GM19240 (cell line): ENCODE data around the gene LCE2B.
"Not testable (repeated sequence)": the region's sequence is repeated elsewhere in the genome, so short reads cannot be mapped to it uniquely, and the experiment has no call there.

Experiments used
- DNase-seq: peaks from one replicate; pipeline ENCODE4 v3.0.0; 2011; ENCODE audit warnings: low spot score; ENCODE audit not compliant: insufficient read length

The LCE2B gene, protein sequence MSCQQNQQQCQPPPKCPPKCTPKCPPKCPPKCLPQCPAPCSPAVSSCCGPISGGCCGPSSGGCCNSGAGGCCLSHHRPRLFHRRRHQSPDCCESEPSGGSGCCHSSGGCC

GRCh38 chr1:152685823-152686222 is at the start of gene LCE2B:
LCE2B (plus strand) TSS chr1:152686123; CDS start chr1:152686844, 721 bp downstream.
- DNase-seq, result not testable (repeated sequence)

DNA sequence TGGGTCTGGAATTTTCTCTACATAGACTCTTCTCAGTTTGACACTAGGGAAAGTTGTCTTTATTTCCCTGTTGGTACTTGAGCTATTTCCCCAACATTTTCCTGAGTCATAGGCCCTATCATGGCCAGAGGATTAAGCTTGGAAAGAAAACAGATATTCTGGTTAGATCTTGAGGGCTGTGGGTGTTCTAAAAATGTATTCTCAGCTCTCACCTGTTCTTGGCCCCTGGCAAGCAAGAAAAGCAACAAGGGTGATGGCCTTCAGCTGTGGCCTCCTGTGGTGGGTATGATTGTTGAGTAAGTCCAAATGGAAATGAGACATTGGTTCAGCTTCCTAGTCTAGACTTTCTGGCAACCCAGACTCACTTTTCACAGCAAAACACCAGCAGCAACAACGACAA is 45.6 kb upstream of the LCE2B start:
- DNase-seq, result no peak

DNA sequence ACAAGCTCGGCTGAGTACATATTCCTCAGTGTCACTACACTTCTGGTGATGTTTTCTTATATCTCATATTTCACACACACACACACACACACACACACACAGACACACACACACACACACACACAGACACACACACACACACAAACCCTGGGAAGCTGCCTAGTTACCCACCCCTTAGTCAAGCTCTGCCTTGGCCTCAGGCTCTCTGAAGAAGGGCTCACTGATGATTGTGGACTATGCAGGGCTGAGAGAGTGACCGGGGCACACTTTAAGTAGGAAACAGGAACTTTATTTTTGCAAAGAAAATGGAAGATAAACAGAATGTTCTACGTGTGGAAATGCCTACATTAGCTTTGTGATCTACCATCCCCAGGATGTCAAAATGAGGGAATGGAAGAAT is 42.0 kb upstream of the LCE2B start:
- no peak for DNase-seq

DNA sequence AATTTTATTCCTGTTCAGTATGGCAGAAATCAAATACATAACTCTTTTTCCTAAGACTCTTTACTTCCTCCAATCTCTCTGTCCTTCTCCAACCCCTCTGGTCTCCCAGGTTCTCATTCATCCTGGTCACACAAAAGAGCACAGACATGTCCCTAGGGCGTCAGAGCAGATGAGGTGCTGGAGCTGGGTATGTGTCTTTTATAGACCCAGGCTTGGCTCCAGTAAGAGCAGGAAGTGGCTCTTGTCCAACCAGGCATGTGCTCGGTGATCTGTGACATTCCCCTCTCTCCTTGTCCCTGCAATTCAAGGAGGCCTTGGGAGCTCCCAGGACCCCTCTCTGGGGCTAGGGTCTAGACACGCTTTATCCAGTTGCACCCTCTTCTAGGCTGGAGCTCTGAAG is 40.8 kb upstream of the LCE2B start:
- DNase-seq, result no peak

DNA sequence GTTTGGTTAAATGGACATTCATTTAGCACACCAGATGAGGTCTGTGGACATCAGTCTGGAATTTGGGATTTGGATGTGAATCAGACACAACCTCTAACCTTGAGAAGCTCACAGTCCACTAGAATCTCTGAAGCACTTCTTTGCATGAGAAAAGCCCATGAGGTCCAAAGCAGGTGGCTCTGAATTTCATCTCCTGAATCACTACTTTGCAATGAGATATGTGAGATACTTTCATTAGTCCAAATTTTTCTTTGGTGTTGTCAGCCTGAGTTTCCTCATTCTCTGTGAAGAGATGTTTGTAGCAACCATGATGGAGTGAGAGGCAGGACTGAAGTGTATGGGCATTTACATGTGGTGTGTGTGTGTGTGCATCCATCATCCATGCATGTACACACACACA is 39.3 kb upstream of the LCE2B start:
- no peak for DNase-seq

- DNase-seq, result peak; percentile 45
Observed at GRCh38 chr1:152654110-152654509, 31.8 kb upstream of the LCE2B start.

DNA sequence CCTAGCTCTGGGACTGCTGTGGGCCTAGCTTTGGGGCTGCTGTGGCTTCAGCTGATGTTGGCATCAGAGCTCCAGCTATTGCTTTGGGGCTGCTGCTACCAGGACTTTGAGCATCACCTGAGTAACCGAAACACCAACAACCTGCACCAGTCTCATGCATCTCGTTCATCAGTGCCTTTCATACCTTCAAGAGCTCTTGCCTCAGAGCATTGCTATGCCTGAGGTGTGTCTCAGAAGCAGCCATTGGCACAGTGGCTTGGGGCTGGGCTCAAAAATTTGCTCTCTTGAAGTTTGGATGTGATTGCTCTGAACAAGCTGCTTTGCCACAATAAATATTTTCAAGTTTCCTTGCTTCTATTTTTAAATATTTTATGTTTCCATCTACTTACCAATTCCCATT is 29.5 kb upstream of the LCE2B start:
- no peak for DNase-seq

- no peak for DNase-seq
Observed at GRCh38 chr1:152657677-152658076, 28.2 kb upstream of the LCE2B start.

DNA sequence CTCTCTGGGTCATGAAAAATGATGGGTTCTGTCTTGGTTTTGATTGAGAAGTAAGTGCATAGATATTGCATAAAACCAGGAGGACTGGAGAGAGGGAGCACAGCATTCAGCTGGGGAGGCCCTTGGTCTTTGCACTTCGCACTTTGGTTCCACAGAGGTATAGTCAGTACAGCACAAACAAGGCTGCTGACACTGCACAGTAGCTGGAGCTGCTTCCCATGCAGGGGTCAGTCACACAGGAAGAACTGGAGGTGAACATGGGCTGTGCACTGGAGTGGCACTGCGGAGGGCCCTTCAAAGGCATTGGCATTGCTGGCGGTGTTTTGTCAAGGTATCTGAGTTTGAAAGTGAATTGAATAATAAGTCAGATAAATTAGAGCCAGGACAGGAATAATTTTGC is 27.3 kb upstream of the LCE2B start:
- DNase-seq, result no peak

- no peak for DNase-seq
Observed at GRCh38 chr1:152663098-152663497, 22.8 kb upstream of the LCE2B start, which contains the start of gene LCE2D. LCE2D (plus strand) TSS chr1:152663380; CDS start chr1:152664106, 726 bp downstream.

- not testable (repeated sequence) for DNase-seq
Observed at GRCh38 chr1:152666171-152666570, 19.8 kb upstream of the LCE2B start.

- no peak for DNase-seq
Observed at GRCh38 chr1:152667648-152668047, 18.3 kb upstream of the LCE2B start.

DNA sequence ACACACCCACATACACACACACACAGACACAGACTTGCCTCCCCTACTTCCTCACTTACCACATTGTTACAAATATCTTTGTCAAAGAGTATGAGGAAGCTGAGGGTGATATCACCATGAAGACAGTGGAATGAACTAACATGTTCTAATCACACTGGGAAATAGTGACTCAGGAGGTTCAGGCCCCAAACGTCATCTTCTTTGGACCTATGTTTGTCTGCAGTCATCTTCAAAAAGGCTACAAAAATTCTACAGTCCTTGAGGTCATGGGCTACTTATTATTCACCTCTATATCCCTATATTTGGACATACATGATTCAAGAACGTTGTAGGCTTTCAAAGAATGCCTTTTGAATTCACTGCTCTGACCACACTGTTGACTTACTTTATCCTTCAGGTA is 12.9 kb upstream of the LCE2B start:
- DNase-seq, result no peak

- not testable (repeated sequence) for DNase-seq
Observed at GRCh38 chr1:152674983-152675382, 10.9 kb upstream of the LCE2B start, which contains the start of gene LCE2C. LCE2C (plus strand) TSS chr1:152675279; CDS start chr1:152676016, 737 bp downstream.

GRCh38 chr1:152679459-152679858 is 6.5 kb upstream of the LCE2B start:
- DNase-seq, result no peak

- DNase-seq, result no peak
Observed at GRCh38 chr1:152681616-152682015, 4.3 kb upstream of the LCE2B start.

- DNase-seq, result no peak
Observed at GRCh38 chr1:152683846-152684245, 2.1 kb upstream of the LCE2B start.

DNA sequence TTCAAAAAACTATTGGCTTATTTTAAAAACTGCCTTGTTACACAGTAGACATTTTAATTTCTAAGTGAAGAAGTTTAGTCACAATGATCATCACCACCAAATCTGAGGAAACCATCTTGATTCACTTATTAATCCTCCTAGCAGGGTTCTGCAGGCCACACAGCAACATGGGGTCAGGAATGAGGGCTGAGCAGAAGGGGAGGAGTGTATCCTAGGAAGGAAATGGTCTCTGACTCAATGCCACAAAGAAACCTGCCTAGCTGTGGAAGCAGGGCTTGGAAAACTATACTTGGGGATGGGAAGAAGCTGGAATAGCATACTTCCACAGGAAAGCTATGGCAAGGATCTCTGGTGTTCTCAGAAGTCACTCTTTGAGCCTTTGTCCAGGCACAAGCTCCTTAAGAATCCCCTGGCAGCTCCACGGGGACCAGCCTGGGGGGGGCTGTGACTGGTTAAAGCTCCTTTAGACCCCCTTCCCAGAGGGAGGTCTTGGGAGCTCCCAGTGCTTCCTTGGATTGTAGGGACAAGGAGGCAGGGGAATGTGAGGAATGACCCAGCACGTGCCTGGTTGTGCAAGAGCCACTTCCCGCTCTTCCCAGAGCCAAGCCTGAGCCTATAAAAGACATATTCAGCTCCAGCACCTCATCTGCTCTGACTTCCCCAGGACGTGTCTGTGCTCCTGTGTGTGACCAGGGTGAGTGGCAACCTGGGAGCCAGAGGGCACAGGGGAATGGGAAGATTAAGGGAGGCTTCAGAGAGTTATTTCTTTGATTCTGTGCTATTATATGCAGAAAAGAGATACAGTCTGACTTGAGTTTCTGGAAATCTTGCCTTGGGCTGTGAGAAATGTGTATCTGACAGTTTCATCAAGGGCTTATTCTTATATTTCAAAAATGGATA is 12.0 kb downstream of the LCE2B start, which contains the start of gene LCE2A:
LCE2A (plus strand) TSS at position 645 of the 900 bp plus-strand sequence. CDS start 557 bp downstream, outside the sequence.
- DNase-seq, result no peak

- DNase-seq, result no peak
Observed at GRCh38 chr1:152699746-152700145, 13.8 kb downstream of the LCE2B start.

DNA sequence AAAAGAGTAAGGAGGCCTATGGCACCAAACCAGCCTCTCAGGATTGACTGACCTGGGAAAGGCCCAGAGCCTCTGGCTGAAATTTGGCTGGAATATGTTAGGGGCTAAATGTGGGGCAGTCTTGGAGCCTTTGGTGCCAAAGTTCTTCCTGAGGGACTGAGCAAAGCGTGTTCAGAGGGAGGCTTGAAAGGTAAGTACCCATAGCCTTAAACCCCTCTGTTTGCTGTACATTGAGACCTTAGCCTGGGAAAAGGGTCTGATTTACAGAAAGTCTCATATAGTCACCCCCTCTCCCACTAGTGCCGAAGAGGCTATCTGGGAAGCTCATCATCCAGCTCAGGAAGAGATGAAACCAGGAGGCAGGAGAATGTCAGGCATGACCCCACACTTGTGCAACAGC is 21.9 kb downstream of the LCE2B start, which contains the start of gene LCE4A:
LCE4A (plus strand) TSS at position 301 of the 400 bp plus-strand sequence. CDS start 916 bp downstream, outside the sequence.
- DNase-seq, result no peak

DNA sequence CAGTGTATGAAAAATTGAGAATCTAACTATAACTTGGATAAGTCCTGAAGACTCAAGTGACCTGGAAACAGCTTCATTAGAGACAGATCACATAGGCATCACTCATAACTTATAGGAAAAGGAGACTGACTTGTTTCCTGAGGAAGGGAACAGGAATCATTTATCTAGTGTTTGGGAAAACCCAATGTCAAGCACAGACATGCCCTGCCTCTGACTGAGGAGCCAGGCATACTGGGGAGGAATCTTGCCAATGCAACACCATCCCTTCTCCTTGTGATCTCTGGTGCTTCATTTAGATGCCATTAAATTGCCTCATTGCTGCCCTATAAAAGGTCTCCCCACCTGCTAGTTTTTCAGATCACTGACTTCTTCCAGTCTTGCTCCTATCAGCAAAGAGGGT is 32.3 kb downstream of the LCE2B start:
- DNase-seq, result no peak

GRCh38 chr1:152725261-152725660 is 39.3 kb downstream of the LCE2B start:
- DNase-seq, result no peak
